SJSA1 (cell line): ENCODE data around the gene KLHL22. TPM values are rescaled to one million over a fixed set of nuclear protein-coding genes. Genes with fewer than 3 reads are reported as not detected.
A peak's percentile ranks its signal among the peaks of the same experiment; 100 is the strongest.
"Not testable (repeated sequence)": the region's sequence is repeated elsewhere in the genome, so short reads cannot be mapped to it uniquely, and the experiment has no call there.

ENCODE experiments used
- DNase-seq, 2 experiments: peaks; one replicate each; pipeline ENCODE4 v3.0.0-alpha.2; 2015 to 2020; ENCODE audit warnings: low spot score in 2 of 2, low read depth in 1 of 2
- H3K27ac ChIP-seq: fragments of 250-450 bp; sonication (Bioruptor Pico); 2 replicates; pipeline ENCODE4 v1.5.1; 2020; ENCODE audit warnings: mild to moderate bottlenecking, moderate library complexity
- H3K27me3 ChIP-seq: fragments of 250-450 bp; sonication (Bioruptor Pico); replicated peaks from 2 replicates; pipeline ENCODE4 v1.5.1; 2020; ENCODE audit warnings: mild to moderate bottlenecking, moderate library complexity
- H3K36me3 ChIP-seq: fragments of 250-450 bp; sonication (Bioruptor Pico); 2 replicates; pipeline ENCODE4 v1.5.1; 2020; ENCODE audit warnings: mild to moderate bottlenecking
- H3K4me1 ChIP-seq: fragments of 250-450 bp; sonication (Bioruptor Pico); replicated peaks from 2 replicates; pipeline ENCODE4 v1.6.1; 2021; ENCODE audit warnings: mild to moderate bottlenecking
- H3K4me3 ChIP-seq: fragments of 250-450 bp; sonication (Bioruptor Pico); 2 replicates; pipeline ENCODE4 v1.5.1; 2020; ENCODE audit warnings: mild to moderate bottlenecking
- H3K9me3 ChIP-seq: fragments of 250-450 bp; sonication (Bioruptor Pico); replicated peaks from 2 replicates; pipeline ENCODE4 v1.5.1; 2020; ENCODE audit warnings: mild to moderate bottlenecking
- total RNA-seq: library from RNA; depleted of rRNA; stranded (reverse); fragments of >200 nt; shearing (Covaris generic); gene quantifications from 2 replicates; pipeline ENCODE4 v1.2.3, GENCODE V29; 2014

Gene KLHL22
- total RNA-seq, 1 experiment from 2014 or later, result 24.2 TPM

DNA sequence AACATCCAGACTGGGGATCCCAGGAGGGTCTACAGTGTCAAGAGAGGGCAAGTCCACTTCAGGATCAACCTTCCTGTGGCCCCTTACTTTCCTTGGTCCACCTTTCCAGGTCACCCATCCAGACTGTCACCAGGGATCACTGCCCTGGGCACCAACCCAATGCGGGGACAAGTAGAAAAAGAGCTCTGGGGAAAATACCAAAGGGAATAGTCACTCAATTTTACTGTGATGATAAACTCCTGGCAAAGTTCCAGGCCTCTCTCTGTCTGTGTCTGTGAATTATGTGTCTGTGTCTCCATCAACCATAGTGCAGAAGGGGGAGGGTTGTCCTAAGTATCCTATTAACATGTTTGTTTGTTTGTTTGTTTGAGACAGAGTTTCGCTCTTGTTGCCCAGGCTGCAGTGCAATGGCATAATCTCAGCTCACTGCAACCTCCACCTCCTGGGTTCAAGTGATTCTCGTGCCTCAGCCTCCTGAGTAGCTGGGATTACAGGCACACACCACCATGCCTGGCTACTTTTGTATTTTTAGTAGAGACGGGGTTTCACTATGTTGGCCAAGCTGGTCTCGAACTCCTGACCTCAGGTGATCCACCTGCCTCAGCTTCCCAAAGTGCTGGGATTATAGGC, 8.8 kb upstream of the KLHL22 start:
- Histone ChIP-seq H3K27ac (peak overlapping the region; percentile 30; the same call in 1 of the 2 replicates), H3K36me3 (peaks cover 15% of the 10 kb centered on the region), H3K4me1 (peaks cover 23% of the 10 kb centered on the region)
- not testable (repeated sequence) for H3K27me3 ChIP-seq, H3K4me3 ChIP-seq, H3K9me3 ChIP-seq
- DNase-seq, result peak; percentile 78 to 81

DNA sequence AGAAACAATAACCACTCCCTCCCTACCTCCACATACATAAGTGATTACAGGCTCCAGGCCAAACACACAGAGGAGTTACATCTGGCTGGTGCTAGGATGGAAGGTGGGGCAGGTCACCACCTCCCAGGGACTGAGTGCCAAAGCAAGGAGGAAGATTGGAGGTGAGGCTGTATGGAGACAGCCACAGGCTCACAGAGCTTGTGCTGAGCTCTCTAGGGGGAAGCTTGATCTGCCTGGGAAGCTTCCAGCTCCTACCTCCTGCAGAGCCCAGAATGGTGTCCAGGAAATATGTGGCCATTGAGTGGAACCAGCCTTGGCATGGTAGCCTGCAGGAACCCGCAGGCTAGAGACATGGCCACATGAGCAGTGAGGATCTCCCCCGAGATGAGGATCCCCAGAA, 8.2 kb upstream of the KLHL22 start:
- DNase-seq, result no peak
- H3K4me1 ChIP-seq, result peaks cover 19% of the 10 kb centered on the region
- no peaks in the 10 kb centered on the region for H3K27me3 ChIP-seq
- peaks cover 12% of the 10 kb centered on the region for H3K36me3 ChIP-seq
- H3K27ac ChIP-seq, result no peak overlapping the region
- no peak overlapping the region for H3K4me3 ChIP-seq
- no peaks in the 10 kb centered on the region for H3K9me3 ChIP-seq

DNA sequence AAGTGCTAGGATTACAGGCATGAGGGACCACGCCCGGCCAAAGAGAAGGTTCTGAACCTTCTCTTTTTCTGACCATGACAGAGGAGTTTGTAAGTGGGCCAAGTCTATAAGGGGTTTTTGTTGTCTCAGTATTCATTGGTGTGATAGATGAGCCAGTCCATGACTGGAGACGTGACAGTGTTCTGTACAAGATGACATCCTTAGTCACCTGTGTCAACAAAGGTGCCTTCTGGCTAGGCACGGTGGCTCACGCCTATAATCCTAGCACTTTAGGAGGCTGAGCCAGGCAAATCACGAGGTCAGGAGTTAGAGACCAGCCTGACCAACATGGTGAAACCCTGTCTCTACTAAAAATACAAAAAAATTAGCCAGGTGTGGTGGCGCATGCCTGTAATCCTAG, 4.2 kb upstream of the KLHL22 start:
- Histone ChIP-seq H3K36me3 (peaks cover 5% of the 10 kb centered on the region), H3K27me3 (no peaks in the 10 kb centered on the region), H3K27ac (no peak overlapping the region), H3K4me3 (no peak overlapping the region), H3K4me1 (peaks cover 27% of the 10 kb centered on the region), H3K9me3 (no peaks in the 10 kb centered on the region; the same call in 1 of the 2 replicates)
- no peak for DNase-seq

- peaks cover 27% of the 10 kb centered on the region for H3K4me1 ChIP-seq
- peaks cover 5% of the 10 kb centered on the region for H3K36me3 ChIP-seq
- H3K9me3 ChIP-seq, result no peaks in the 10 kb centered on the region; the same call in 1 of the 2 replicates
- H3K27me3 ChIP-seq, result no peaks in the 10 kb centered on the region
- H3K4me3 ChIP-seq, result no peak overlapping the region
- H3K27ac ChIP-seq, result no peak overlapping the region
- no peak for DNase-seq
Observed at GRCh38 chr22:20498913-20499312, 3.3 kb upstream of the KLHL22 start.

GRCh38 chr22:20497426-20497825, 1.8 kb upstream of the KLHL22 start:
- Histone ChIP-seq H3K4me1 (peaks cover 33% of the 10 kb centered on the region), H3K27me3 (no peaks in the 10 kb centered on the region)

GRCh38 chr22:20495861-20496681, 476 bp upstream of the KLHL22 start:
- Histone ChIP-seq H3K27ac (peak overlapping the region; percentile 56), H3K36me3 (peaks cover 5% of the 10 kb centered on the region), H3K4me1 (peaks cover 33% of the 10 kb centered on the region), H3K9me3 (no peaks in the 10 kb centered on the region; the same call in 1 of the 2 replicates), H3K27me3 (no peaks in the 10 kb centered on the region), H3K4me3 (peak overlapping the region; percentile 97)
- DNase-seq, result peak; percentile 79 to 92

More at GRCh38 chr22:20497426-20497825, 1.8 kb upstream of the KLHL22 start:
- Histone ChIP-seq H3K36me3 (peaks cover 5% of the 10 kb centered on the region), H3K9me3 (no peaks in the 10 kb centered on the region; the same call in 1 of the 2 replicates), H3K4me3 (no peak overlapping the region), H3K27ac (no peak overlapping the region)
- DNase-seq, result no peak

GRCh38 chr22:20491346-20491745, 4.2 kb downstream of the KLHL22 start:
- Histone ChIP-seq H3K4me3 (no peak overlapping the region), H3K9me3 (no peaks in the 10 kb centered on the region; the same call in 1 of the 2 replicates), H3K36me3 (peaks cover 11% of the 10 kb centered on the region), H3K27ac (no peak overlapping the region), H3K27me3 (no peaks in the 10 kb centered on the region), H3K4me1 (peaks cover 28% of the 10 kb centered on the region)
- DNase-seq, result no peak

GRCh38 chr22:20490941-20491307, 4.7 kb downstream of the KLHL22 start:
- Histone ChIP-seq H3K27ac (no peak overlapping the region), H3K4me1 (peaks cover 24% of the 10 kb centered on the region), H3K27me3 (no peaks in the 10 kb centered on the region), H3K4me3 (no peak overlapping the region), H3K9me3 (no peaks in the 10 kb centered on the region; the same call in 1 of the 2 replicates), H3K36me3 (peaks cover 11% of the 10 kb centered on the region)
- DNase-seq, result no peak

DNA sequence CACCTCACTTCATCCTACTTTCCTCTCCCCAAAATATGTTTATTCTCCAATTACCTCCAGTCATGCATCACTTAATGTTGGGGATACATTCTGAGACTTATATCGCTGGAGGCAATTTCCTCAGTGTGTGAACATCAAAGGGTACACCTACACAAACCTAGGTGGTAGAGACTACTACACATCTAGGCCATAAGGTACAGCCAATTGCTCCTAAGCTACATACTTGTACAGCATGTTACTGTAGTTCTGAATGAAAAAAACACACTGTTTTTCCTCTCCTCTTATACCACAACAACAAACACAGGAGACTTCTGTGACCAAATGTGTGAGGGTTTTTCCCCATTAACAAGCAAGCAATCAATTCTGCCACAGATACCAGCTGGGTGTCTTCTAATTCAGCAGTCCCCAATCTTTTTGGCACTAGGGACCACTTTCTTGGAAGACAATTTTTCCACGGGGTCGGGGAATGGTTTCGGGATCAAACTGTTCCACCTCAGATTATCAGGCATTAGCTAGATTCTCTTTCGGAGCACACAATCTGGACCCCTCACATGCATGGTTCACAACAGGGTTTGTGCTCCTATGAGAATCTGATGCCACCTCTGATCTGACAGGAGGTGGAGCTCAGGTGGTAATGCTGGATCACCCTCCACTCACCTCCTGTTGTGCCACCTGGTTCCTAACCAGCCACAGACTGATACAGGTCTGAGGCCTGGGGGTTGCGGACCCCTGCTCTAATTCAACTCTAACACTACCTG, 5.2 kb downstream of the KLHL22 start:
- Histone ChIP-seq H3K9me3 (no peaks in the 10 kb centered on the region; the same call in 1 of the 2 replicates), H3K4me1 (peaks cover 23% of the 10 kb centered on the region), H3K27me3 (no peaks in the 10 kb centered on the region), H3K4me3 (no peak overlapping the region), H3K27ac (no peak overlapping the region), H3K36me3 (peaks cover 11% of the 10 kb centered on the region)
- DNase-seq, result no peak

GRCh38 chr22:20488946-20489345, 6.6 kb downstream of the KLHL22 start:
- peaks cover 10% of the 10 kb centered on the region for H3K4me1 ChIP-seq
- peaks cover 6% of the 10 kb centered on the region for H3K36me3 ChIP-seq
- no peak overlapping the region for H3K4me3 ChIP-seq
- H3K27ac ChIP-seq, result no peak overlapping the region
- no peaks in the 10 kb centered on the region for H3K27me3 ChIP-seq
- DNase-seq, result no peak
- H3K9me3 ChIP-seq, result no peaks in the 10 kb centered on the region

- no peak overlapping the region for H3K27ac ChIP-seq
- no peaks in the 10 kb centered on the region for H3K4me1 ChIP-seq
- H3K4me3 ChIP-seq, result no peak overlapping the region
- H3K27me3 ChIP-seq, result no peaks in the 10 kb centered on the region
- no peak for DNase-seq
- H3K36me3 ChIP-seq, result peaks cover 11% of the 10 kb centered on the region
- no peaks in the 10 kb centered on the region for H3K9me3 ChIP-seq
Observed at GRCh38 chr22:20487715-20488114, 7.9 kb downstream of the KLHL22 start.

GRCh38 chr22:20486229-20486628, 9.4 kb downstream of the KLHL22 start:
- no peak for DNase-seq

DNA sequence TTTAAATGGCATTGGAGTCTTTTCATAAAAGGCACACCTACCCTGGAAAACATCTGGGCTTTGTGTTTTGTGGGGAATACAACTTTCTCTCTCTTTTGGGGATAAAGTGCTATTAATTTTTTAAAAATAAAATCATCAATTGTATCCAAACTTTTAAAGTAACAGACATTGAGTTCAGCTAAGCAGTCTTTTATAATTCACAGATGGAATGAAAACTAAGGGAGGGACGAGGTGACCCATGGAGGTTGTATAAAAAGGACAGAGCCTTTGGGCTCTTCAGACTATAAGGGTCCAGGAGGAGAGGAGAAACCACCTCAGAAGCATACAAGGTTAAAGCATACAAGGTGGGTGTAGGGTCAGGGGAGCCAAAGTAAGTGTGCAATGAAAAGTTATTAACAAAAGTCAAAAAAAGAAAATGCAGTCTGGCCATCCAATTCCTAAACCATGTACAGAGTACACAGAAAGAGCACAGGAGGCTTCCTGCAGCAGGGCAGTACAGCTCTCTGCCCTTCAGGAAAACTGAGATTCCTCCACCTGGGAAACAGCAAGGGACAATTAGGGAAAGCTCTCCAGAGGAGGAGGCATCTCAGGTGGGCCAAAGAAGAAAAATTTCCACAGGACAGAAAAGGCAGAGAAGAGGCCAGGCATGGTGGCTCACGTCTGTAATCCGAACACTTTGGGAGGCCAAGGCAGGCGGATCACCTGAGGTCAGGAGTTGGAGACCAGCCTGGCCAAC, 10.5 kb downstream of the KLHL22 start:
- Histone ChIP-seq H3K36me3 (peaks cover 15% of the 10 kb centered on the region), H3K4me1 (no peaks in the 10 kb centered on the region), H3K9me3 (no peaks in the 10 kb centered on the region), H3K4me3 (no peak overlapping the region), H3K27ac (no peak overlapping the region), H3K27me3 (no peaks in the 10 kb centered on the region)
- no peak for DNase-seq

More at GRCh38 chr22:20486229-20486628, 9.4 kb downstream of the KLHL22 start:
- H3K4me3 ChIP-seq, result no peak overlapping the region
- H3K9me3 ChIP-seq, result no peaks in the 10 kb centered on the region
- H3K4me1 ChIP-seq, result no peaks in the 10 kb centered on the region
- no peaks in the 10 kb centered on the region for H3K27me3 ChIP-seq
- peaks cover 15% of the 10 kb centered on the region for H3K36me3 ChIP-seq
- no peak overlapping the region for H3K27ac ChIP-seq
